HCT116 (cell line): ENCODE data around the gene STK36. TPM values are rescaled to one million over a fixed set of nuclear protein-coding genes. Genes with fewer than 3 reads are reported as not detected.

Experiments used
- ATAC-seq: fragments of 200-7000 bp; cut with Tn5 transposase; 2 replicates; pipeline ENCODE4 v1.9.1; 2020; ENCODE audit warnings: mild to moderate bottlenecking, moderate library complexity
- BruUV-seq: library from RNA; stranded (reverse); fragments of 400-500 nt; replicated peaks from 2 replicates; lab custom pipeline; 2021; lab: Mats Ljungman, UMichigan
- CTCF ChIA-PET: fragments of 300-600 bp; sonication (Branson Sonifier 250); formaldehyde crosslinking; loops from one replicate; lab custom pipeline; 2021; ENCODE audit warnings: antibody characterized with exemption; lab: Charles Lee
- POLR2A ChIA-PET: fragments of 300-600, 350-600 bp; sonication (Branson Sonifier 250); formaldehyde crosslinking; loops from one replicate; lab custom pipeline; 2021; ENCODE audit warnings: antibody characterized with exemption; lab: Charles Lee
- RAD21 ChIA-PET, 2 experiments: fragments of 300-600 bp; sonication (Branson Sonifier 250); formaldehyde crosslinking; loops; one replicate each; lab custom pipeline; 2023; ENCODE audit warnings: low total read pairs in 2 of 2; ENCODE audit not compliant: uncharacterized antibody in 2 of 2, unreplicated experiment in 2 of 2, low non-redundant PET in 1 of 2; lab: Charles Lee
- DNase-seq: peaks from one replicate; pipeline ENCODE4 v3.0.0-alpha.2; 2010; ENCODE audit warnings: low read depth, low spot score
- H2AFZ ChIP-seq: fragments of 200-600 bp; shearing (Covaris generic), sonication (generic); 2 replicates; pipeline ENCODE4 v1.6.1; 2017; ENCODE audit warnings: low read depth, mixed run types, mixed read lengths, antibody characterized with exemption, low read length; ENCODE audit not compliant: poor library complexity, severe bottlenecking
- H3K27ac ChIP-seq: 2 replicates; pipeline ENCODE4 v1.5.1; 2012; ENCODE audit warnings: low read depth, low read length
- H3K27me3 ChIP-seq: fragments of 200-600 bp; sonication (generic); 2 replicates; pipeline ENCODE4 v1.6.1; 2016; ENCODE audit warnings: mixed run types, low read length, mixed read lengths; ENCODE audit not compliant: insufficient read depth
- H3K36me3 ChIP-seq, 2 experiments: fragments of 200-500 bp in 1 of 2; fragments of 200-600 bp in 1 of 2; sonication (Bioruptor generic) in 1 of 2; sonication (generic) in 1 of 2; 2 replicates each; pipeline versions ENCODE4 v1.5.1 to v1.6.1; 2014 to 2016; ENCODE audit warnings: low read length in 2 of 2, inconsistent platforms in 1 of 2, mixed read lengths in 1 of 2, mixed run types in 1 of 2; ENCODE audit not compliant: insufficient read depth in 2 of 2, control insufficient read depth in 1 of 2
- H3K4me1 ChIP-seq, 2 experiments: fragments of 200-600 bp in 1 of 2; sonication (generic) in 1 of 2; 2 replicates each; pipeline versions ENCODE4 v1.5.1 to v1.6.1; 2012 to 2017; ENCODE audit warnings: low read length in 2 of 2, inconsistent platforms in 1 of 2, mild to moderate bottlenecking in 1 of 2, mixed read lengths in 1 of 2, mixed run types in 1 of 2, moderate library complexity in 1 of 2; ENCODE audit not compliant: insufficient read depth in 2 of 2, control insufficient read depth in 1 of 2
- H3K4me2 ChIP-seq: fragments of 200-600 bp; sonication (generic); 2 replicates; pipeline ENCODE4 v1.6.1; 2017; ENCODE audit warnings: mixed run types, low read length, mixed read lengths
- H3K4me3 ChIP-seq, 2 experiments: fragments of 200-600 bp in 1 of 2; sonication (generic) in 1 of 2; replicated peaks in 1 of 2; 2 replicates each; pipeline ENCODE4 v1.5.1; 2011 to 2016; ENCODE audit warnings: low read length in 2 of 2, control low read depth in 1 of 2, low read depth in 1 of 2, mild to moderate bottlenecking in 1 of 2, mixed read lengths in 1 of 2, mixed run types in 1 of 2
- H3K79me2 ChIP-seq: fragments of 200-600 bp; sonication (generic); 2 replicates; pipeline ENCODE4 v1.6.1; 2017; ENCODE audit warnings: mild to moderate bottlenecking, mixed run types, low read length, moderate library complexity, mixed read lengths; ENCODE audit not compliant: insufficient read depth
- H3K9ac ChIP-seq: fragments of 200-600 bp; sonication (generic); 2 replicates; pipeline ENCODE4 v1.6.1; 2016; ENCODE audit warnings: low read length, mixed read lengths
- H3K9me2 ChIP-seq: fragments of 200-600 bp; sonication (generic), shearing (Covaris generic); 2 replicates; pipeline ENCODE4 v1.6.1; 2017; ENCODE audit warnings: mixed run types, mild to moderate bottlenecking, moderate library complexity; ENCODE audit not compliant: insufficient read depth
- H3K9me3 ChIP-seq, 2 experiments: fragments of 200-500 bp in 1 of 2; fragments of 200-600 bp in 1 of 2; sonication (Bioruptor generic) in 1 of 2; sonication (generic) in 1 of 2; 2 replicates each; pipeline ENCODE4 v1.6.1; 2014 to 2017; ENCODE audit warnings: low read length in 2 of 2, mixed read lengths in 2 of 2, inconsistent platforms in 1 of 2, low read depth in 1 of 2, mild to moderate bottlenecking in 1 of 2, mixed run types in 1 of 2, moderate library complexity in 1 of 2; ENCODE audit not compliant: control insufficient read depth in 1 of 2, insufficient read depth in 1 of 2
- H4K20me1 ChIP-seq: fragments of 200-600 bp; sonication (generic), shearing (Covaris generic); 2 replicates; pipeline ENCODE4 v1.6.1; 2017; ENCODE audit warnings: mixed run types, mild to moderate bottlenecking, moderate library complexity; ENCODE audit not compliant: insufficient read depth
- CBX3 ChIP-seq: IDR thresholded peaks from 2 replicates; pipeline ENCODE4 v1.6.1; 2012; ENCODE audit warnings: low read depth
- CEBPB ChIP-seq: IDR thresholded peaks from 2 replicates; pipeline ENCODE4 v1.6.1; 2012; ENCODE audit warnings: low read depth
- ELF1 ChIP-seq: IDR thresholded peaks from 2 replicates; pipeline ENCODE4 v1.6.1; 2012; ENCODE audit warnings: low read depth, borderline replicate concordance
- EZH2phosphoT487 ChIP-seq: fragments of 200-600 bp; IDR thresholded peaks from 2 replicates; pipeline ENCODE4 v1.6.1; 2018; ENCODE audit warnings: antibody characterized with exemption, borderline replicate concordance
- FOSL1 ChIP-seq: IDR thresholded peaks from 2 replicates; pipeline ENCODE4 v1.6.1; 2012; ENCODE audit warnings: low read depth
- JUND ChIP-seq: IDR thresholded peaks from 2 replicates; pipeline ENCODE4 v1.6.1; 2012
- POLR2A ChIP-seq: IDR thresholded peaks from 2 replicates; pipeline ENCODE4 v1.7.0; 2011; ENCODE audit warnings: borderline replicate concordance; ENCODE audit not compliant: insufficient read depth, insufficient read length; ENCODE audit errors: extremely low read depth
- POLR2AphosphoS5 ChIP-seq: IDR thresholded peaks from 2 replicates; pipeline ENCODE4 v1.6.1; 2011; ENCODE audit warnings: mild to moderate bottlenecking, low read depth, low read length, moderate library complexity
- RAD21 ChIP-seq: IDR thresholded peaks from 2 replicates; pipeline ENCODE4 v1.6.1; 2012; ENCODE audit warnings: low read depth, mild to moderate bottlenecking
- SIN3A ChIP-seq: IDR thresholded peaks from 2 replicates; pipeline ENCODE4 v1.6.1; 2012; ENCODE audit warnings: low read depth
- SP1 ChIP-seq: IDR thresholded peaks from 2 replicates; pipeline ENCODE4 v1.6.1; 2012; ENCODE audit warnings: low read depth
- SRF ChIP-seq: IDR thresholded peaks from 2 replicates; pipeline ENCODE4 v1.6.1; 2012; ENCODE audit warnings: low read depth
- YY1 ChIP-seq: IDR thresholded peaks from 2 replicates; pipeline ENCODE4 v1.6.1; 2011; ENCODE audit warnings: low read length, low read depth, moderate library complexity, mild to moderate bottlenecking; ENCODE audit not compliant: insufficient replicate concordance; ENCODE audit errors: extremely low read depth
- ZFX ChIP-seq: fragments of 450-650 bp; IDR thresholded peaks from 2 replicates; pipeline ENCODE4 v1.6.1; 2017
- ZNF274 ChIP-seq: fragments of 200-500 bp; sonication (Bioruptor generic); IDR thresholded peaks from 2 replicates; pipeline ENCODE4 v1.6.1; 2014; ENCODE audit warnings: mild to moderate bottlenecking, low read depth, low read length, inconsistent platforms
- intact Hi-C: fragments of 100-400 bp; cut with micrococcal nuclease; formaldehyde crosslinking; loops from 2 replicates; pipeline ENCODE4 v1.10.0; 2022
- total RNA-seq: library from RNA; stranded (reverse); gene quantifications from one replicate; pipeline ENCODE4 v1.2.1, GENCODE V29; 2021; ENCODE audit not compliant: unreplicated experiment
- TF ChIP-seq, protein P1 (sequence below): IDR thresholded peaks from 2 replicates; pipeline ENCODE4 v1.6.1; 2011; ENCODE audit warnings: mild to moderate bottlenecking, low read length, moderate library complexity; ENCODE audit not compliant: insufficient replicate concordance; ENCODE audit errors: extremely low read depth
- TF ChIP-seq, protein P2 (sequence below): IDR thresholded peaks from 2 replicates; pipeline ENCODE4 v1.6.1; 2012
- TF ChIP-seq, protein P3 (sequence below): IDR thresholded peaks from 2 replicates; pipeline ENCODE4 v1.6.1; 2012
- TF ChIP-seq, protein P4 (sequence below): IDR thresholded peaks from 2 replicates; pipeline ENCODE4 v1.6.1; 2012; ENCODE audit warnings: low read depth
- TF ChIP-seq, protein P5 (sequence below), 3 experiments: fragments of 200-600 bp in 1 of 3; sonication (generic) in 1 of 3; IDR thresholded peaks in 2 of 3; conservative IDR thresholded peaks in 1 of 3; 2 replicates each; pipeline ENCODE4 v1.5.1; 2012 to 2017; ENCODE audit warnings: low read depth in 2 of 3, low read length in 2 of 3, antibody characterized with exemption in 1 of 3, borderline replicate concordance in 1 of 3, control low read depth in 1 of 3, mild to moderate bottlenecking in 1 of 3, mixed read lengths in 1 of 3, mixed run types in 1 of 3, moderate library complexity in 1 of 3; ENCODE audit not compliant: insufficient read depth in 1 of 3

STK36 gene
- total RNA-seq, 1 experiment from 2014 or later = 45.5 TPM

DNA sequence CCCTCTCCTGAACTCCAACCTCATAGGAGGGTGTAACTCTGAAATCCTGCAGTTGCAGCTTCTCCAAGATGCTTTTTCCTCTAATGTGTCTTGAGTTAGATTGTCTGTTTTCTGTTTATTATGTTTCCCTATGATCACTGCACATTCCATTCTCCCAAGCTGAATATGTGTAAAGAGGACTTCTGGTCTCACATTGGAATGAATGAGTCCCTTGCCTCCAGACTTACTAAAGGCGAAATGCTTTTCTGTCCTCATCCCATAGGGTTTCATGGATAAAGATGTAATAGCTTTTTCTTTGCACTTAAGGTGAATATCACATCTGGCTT, 74.5 kb downstream of the STK36 start:
- TF ChIP-seq CBX3 (no peak), EZH2phosphoT487 (no peak), JUND (no peak), ZFX (no peak), ELF1 (no peak), CEBPB (no peak), SP1 (no peak), POLR2AphosphoS5 (no peak), ZNF274 (no peak), RAD21 (no peak), YY1 (no peak), SRF (no peak), POLR2A (no peak), FOSL1 (no peak), SIN3A (no peak)
- TF ChIP-seq, protein P1, sequence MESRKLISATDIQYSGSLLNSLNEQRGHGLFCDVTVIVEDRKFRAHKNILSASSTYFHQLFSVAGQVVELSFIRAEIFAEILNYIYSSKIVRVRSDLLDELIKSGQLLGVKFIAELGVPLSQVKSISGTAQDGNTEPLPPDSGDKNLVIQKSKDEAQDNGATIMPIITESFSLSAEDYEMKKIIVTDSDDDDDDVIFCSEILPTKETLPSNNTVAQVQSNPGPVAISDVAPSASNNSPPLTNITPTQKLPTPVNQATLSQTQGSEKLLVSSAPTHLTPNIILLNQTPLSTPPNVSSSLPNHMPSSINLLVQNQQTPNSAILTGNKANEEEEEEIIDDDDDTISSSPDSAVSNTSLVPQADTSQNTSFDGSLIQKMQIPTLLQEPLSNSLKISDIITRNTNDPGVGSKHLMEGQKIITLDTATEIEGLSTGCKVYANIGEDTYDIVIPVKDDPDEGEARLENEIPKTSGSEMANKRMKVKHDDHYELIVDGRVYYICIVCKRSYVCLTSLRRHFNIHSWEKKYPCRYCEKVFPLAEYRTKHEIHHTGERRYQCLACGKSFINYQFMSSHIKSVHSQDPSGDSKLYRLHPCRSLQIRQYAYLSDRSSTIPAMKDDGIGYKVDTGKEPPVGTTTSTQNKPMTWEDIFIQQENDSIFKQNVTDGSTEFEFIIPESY = no peak
- TF ChIP-seq, protein P2, sequence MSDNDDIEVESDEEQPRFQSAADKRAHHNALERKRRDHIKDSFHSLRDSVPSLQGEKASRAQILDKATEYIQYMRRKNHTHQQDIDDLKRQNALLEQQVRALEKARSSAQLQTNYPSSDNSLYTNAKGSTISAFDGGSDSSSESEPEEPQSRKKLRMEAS = no peak
- TF ChIP-seq, protein P3, sequence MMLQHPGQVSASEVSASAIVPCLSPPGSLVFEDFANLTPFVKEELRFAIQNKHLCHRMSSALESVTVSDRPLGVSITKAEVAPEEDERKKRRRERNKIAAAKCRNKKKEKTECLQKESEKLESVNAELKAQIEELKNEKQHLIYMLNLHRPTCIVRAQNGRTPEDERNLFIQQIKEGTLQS = no peak
- TF ChIP-seq, protein P4, sequence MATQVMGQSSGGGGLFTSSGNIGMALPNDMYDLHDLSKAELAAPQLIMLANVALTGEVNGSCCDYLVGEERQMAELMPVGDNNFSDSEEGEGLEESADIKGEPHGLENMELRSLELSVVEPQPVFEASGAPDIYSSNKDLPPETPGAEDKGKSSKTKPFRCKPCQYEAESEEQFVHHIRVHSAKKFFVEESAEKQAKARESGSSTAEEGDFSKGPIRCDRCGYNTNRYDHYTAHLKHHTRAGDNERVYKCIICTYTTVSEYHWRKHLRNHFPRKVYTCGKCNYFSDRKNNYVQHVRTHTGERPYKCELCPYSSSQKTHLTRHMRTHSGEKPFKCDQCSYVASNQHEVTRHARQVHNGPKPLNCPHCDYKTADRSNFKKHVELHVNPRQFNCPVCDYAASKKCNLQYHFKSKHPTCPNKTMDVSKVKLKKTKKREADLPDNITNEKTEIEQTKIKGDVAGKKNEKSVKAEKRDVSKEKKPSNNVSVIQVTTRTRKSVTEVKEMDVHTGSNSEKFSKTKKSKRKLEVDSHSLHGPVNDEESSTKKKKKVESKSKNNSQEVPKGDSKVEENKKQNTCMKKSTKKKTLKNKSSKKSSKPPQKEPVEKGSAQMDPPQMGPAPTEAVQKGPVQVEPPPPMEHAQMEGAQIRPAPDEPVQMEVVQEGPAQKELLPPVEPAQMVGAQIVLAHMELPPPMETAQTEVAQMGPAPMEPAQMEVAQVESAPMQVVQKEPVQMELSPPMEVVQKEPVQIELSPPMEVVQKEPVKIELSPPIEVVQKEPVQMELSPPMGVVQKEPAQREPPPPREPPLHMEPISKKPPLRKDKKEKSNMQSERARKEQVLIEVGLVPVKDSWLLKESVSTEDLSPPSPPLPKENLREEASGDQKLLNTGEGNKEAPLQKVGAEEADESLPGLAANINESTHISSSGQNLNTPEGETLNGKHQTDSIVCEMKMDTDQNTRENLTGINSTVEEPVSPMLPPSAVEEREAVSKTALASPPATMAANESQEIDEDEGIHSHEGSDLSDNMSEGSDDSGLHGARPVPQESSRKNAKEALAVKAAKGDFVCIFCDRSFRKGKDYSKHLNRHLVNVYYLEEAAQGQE = no peak
- TF ChIP-seq, protein P5, sequence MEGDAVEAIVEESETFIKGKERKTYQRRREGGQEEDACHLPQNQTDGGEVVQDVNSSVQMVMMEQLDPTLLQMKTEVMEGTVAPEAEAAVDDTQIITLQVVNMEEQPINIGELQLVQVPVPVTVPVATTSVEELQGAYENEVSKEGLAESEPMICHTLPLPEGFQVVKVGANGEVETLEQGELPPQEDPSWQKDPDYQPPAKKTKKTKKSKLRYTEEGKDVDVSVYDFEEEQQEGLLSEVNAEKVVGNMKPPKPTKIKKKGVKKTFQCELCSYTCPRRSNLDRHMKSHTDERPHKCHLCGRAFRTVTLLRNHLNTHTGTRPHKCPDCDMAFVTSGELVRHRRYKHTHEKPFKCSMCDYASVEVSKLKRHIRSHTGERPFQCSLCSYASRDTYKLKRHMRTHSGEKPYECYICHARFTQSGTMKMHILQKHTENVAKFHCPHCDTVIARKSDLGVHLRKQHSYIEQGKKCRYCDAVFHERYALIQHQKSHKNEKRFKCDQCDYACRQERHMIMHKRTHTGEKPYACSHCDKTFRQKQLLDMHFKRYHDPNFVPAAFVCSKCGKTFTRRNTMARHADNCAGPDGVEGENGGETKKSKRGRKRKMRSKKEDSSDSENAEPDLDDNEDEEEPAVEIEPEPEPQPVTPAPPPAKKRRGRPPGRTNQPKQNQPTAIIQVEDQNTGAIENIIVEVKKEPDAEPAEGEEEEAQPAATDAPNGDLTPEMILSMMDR (IDR thresholded peaks at IDR 0.05 in 2 of 3, conservative IDR thresholded peaks at IDR 0.05 in 1 of 3; ENCODE audit: borderline replicate concordance in 1 of 3, insufficient read depth in 1 of 3, low read depth in 2 of 3, low read length in 2 of 3) = no peak
- H4K20me1 ChIP-seq = no peaks in the 10 kb centered on the region
- no peak overlapping the region for H2AFZ ChIP-seq
- H3K36me3 ChIP-seq = peaks cover 36 to 46% of the 10 kb centered on the region in 2 experiments
- intact Hi-C loops = no loop called here
- no peaks in the 10 kb centered on the region for H3K9me3 ChIP-seq
- no peaks in the 10 kb centered on the region for H3K9me2 ChIP-seq
- no peak for DNase-seq
- no peak for ATAC-seq
- H3K79me2 ChIP-seq = peaks cover 5% of the 10 kb centered on the region
- RAD21 ChIA-PET = no interaction called here
- no TSS peak for BruUV-seq
- no peaks in the 10 kb centered on the region for H3K27me3 ChIP-seq
- no peak overlapping the region for H3K4me2 ChIP-seq
- POLR2A ChIA-PET = no interaction called here
- no peak overlapping the region for H3K9ac ChIP-seq
- H3K4me3 ChIP-seq = no peak overlapping the region
- peaks cover 0 to 9% of the 10 kb centered on the region in 2 experiments; a peak in 1 of 4 replicates for H3K4me1 ChIP-seq
- CTCF ChIA-PET = no interaction called here
- H3K27ac ChIP-seq = no peak overlapping the region
